ENCODE measurements around the gene NCKAP5.

DNA sequence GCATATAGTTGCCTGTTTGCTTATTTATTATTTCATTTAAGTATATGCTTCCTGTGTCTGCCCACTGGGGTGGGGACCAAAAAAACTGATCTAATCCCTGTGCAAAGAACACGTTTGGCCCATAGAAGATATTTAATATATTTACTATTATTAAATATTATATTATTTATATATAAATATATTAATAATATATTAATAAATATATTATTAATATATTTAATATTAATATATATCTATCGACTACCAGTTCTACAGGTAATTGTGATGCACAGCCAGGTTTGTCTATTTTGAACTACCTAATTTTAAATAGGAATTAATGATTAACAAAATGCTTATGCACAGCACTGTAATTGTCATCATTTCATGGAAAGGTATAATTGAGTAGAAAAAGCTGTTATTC lies 609.4 kb downstream of the NCKAP5 start:
- TF ChIP-seq EZH2 (IDR thresholded peaks at IDR 0.05; ENCODE audit: insufficient read depth, poor library complexity, severe bottlenecking) (no peak), EZH2phosphoT487 (IDR thresholded peaks at IDR 0.05; ENCODE audit: insufficient read depth, low read depth) (no peak)

Data from GM23248 (cell line).